ENCODE data around the gene BRD3OS. TPM values are rescaled to one million over a fixed set of nuclear protein-coding genes. Genes with fewer than 3 reads are reported as not detected.

BRD3OS gene
- total RNA-seq, 4 donors from 2014 or later: 1.8 to 6.2 (median 4.3) TPM

GRCh38 chr9:134061688-134062371 is 36.5 kb downstream of the BRD3OS start:
- Histone ChIP-seq H3K36me3 (peaks cover 0 to 5% (median 0%) of the 10 kb centered on the region in 3 donors), H3K4me1 (peaks cover 50 to 100% (median 56%) of the 10 kb centered on the region in 3 donors), H3K4me3 (no peak overlapping the region), H3K27ac (no peak overlapping the region), H3K27me3 (no peaks in the 10 kb centered on the region), H3K9me3 (no peaks in the 10 kb centered on the region)
- intact Hi-C loops (cut with DNase I): no loop called here
- 45 to 78% methylated on average over 4 to 5 of the region's 22 CpGs for WGBS, 2 donors
- TF ChIP-seq CTCF (IDR thresholded peaks at IDR 0.05): no peak
- DNase-seq: no peak

DNA sequence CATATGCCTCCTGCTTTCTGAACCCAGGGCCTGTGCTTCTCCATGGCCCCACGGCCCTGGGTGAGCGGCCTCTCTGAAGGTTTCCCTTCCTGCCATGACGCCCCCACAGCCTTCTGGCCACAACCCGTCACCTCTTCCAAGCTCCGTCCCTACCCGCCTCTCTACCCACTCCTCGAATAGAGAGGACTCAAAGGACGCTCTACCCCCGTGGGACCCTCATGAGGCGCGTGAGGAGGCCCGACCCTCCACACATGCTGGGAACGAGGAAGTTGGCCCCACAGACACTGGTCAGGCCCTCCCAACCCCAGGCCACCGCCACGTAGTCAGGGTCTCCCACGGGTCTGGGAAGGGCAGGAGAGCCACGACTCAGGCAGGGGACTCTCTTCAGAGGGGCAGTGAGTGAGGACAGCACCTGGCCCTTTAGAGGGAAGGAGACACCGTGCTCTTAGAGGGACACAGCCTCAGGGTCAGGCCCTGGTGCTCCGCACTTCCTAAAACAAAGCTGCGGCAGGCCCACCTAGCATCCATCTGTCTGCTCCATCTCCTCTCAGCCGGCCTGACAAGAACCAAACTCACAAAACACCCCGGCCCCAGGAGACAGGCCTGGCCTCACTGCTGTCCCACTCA is 37.3 kb downstream of the BRD3OS start:
- H3K9me3 ChIP-seq: no peaks in the 10 kb centered on the region
- no peak for DNase-seq
- intact Hi-C loops (cut with DNase I): no loop called here
- no peaks in the 10 kb centered on the region for H3K36me3 ChIP-seq
- peaks cover 45 to 95% (median 50%) of the 10 kb centered on the region in 3 donors for H3K4me1 ChIP-seq
- no peak overlapping the region for H3K4me3 ChIP-seq
- no peak for TF ChIP-seq POLR2A (IDR thresholded peaks at IDR 0.05)
- no peak for TF ChIP-seq CTCF (IDR thresholded peaks at IDR 0.05)
- 75 to 84% methylated on average over 5 to 11 of the region's 22 CpGs for WGBS, 2 donors
- H3K27ac ChIP-seq: no peak overlapping the region
- no peaks in the 10 kb centered on the region for H3K27me3 ChIP-seq

GRCh38 chr9:134063088-134063570 is 37.8 kb downstream of the BRD3OS start:
- Histone ChIP-seq H3K4me1 (peaks cover 45 to 89% (median 50%) of the 10 kb centered on the region in 3 donors), H3K36me3 (no peaks in the 10 kb centered on the region), H3K9me3 (no peaks in the 10 kb centered on the region), H3K27ac (no peak overlapping the region), H3K4me3 (no peak overlapping the region), H3K27me3 (no peaks in the 10 kb centered on the region)
- 68 to 83% methylated on average over 3 to 4 of the region's 15 CpGs for WGBS, 2 donors
- DNase-seq: no peak
- intact Hi-C loops (cut with DNase I): no loop called here
- TF ChIP-seq POLR2A (IDR thresholded peaks at IDR 0.05) (no peak), CTCF (IDR thresholded peaks at IDR 0.05) (no peak)

GRCh38 chr9:134063571-134064450 is 38.5 kb downstream of the BRD3OS start:
- intact Hi-C loops (cut with DNase I): no loop called here
- H3K36me3 ChIP-seq: no peaks in the 10 kb centered on the region
- H3K27me3 ChIP-seq: no peaks in the 10 kb centered on the region
- peaks cover 45 to 85% (median 50%) of the 10 kb centered on the region in 3 donors for H3K4me1 ChIP-seq
- H3K4me3 ChIP-seq: no peak overlapping the region
- H3K9me3 ChIP-seq: no peaks in the 10 kb centered on the region
- TF ChIP-seq CTCF (IDR thresholded peaks at IDR 0.05): no peak
- no peak for TF ChIP-seq POLR2A (IDR thresholded peaks at IDR 0.05)
- 87 to 97% methylated on average over 7 to 15 of the region's 29 CpGs for WGBS, 2 donors
- DNase-seq: no peak
- H3K27ac ChIP-seq: no peak overlapping the region

Data from esophagus squamous epithelium (tissue), 5 donors.